MM.1S (cell line): ENCODE data around the gene MLC1.

Experiments
- DNase-seq: peaks from one replicate; pipeline ENCODE4 v3.0.0-alpha.2; 2015
- H2AFZ ChIP-seq: fragments of 300-600 bp; sonication (generic); 2 replicates; pipeline ENCODE4 v1.6.0; 2016; ENCODE audit warnings: antibody characterized with exemption, low read length
- H3F3A ChIP-seq: fragments of 300-600 bp; sonication (generic); 2 replicates; pipeline ENCODE4 v1.6.1; 2016; ENCODE audit warnings: mild to moderate bottlenecking, antibody characterized with exemption, low read length, moderate library complexity, mixed read lengths; ENCODE audit not compliant: insufficient read depth
- H3K27ac ChIP-seq: fragments of 300-600 bp; sonication (generic); 2 replicates; pipeline ENCODE4 v1.5.1; 2016; ENCODE audit warnings: mild to moderate bottlenecking, low read length
- H3K27me3 ChIP-seq: fragments of 300-600 bp; sonication (generic); replicated peaks from 2 replicates; pipeline ENCODE4 v1.6.0; 2016; ENCODE audit warnings: low read length; ENCODE audit not compliant: insufficient read depth
- H3K36me3 ChIP-seq: fragments of 300-600 bp; sonication (generic); replicated peaks from 2 replicates; pipeline ENCODE4 v1.6.1; 2016; ENCODE audit warnings: mild to moderate bottlenecking, low read length, mixed read lengths; ENCODE audit not compliant: insufficient read depth
- H3K4me1 ChIP-seq: fragments of 300-600 bp; sonication (generic); 2 replicates; pipeline ENCODE4 v1.6.1; 2016; ENCODE audit warnings: low read length, mixed read lengths
- H3K4me2 ChIP-seq: fragments of 300-600 bp; sonication (generic); 2 replicates; pipeline ENCODE4 v1.6.0; 2016; ENCODE audit warnings: low read depth, low read length
- H3K4me3 ChIP-seq: fragments of 300-600 bp; sonication (generic); 2 replicates; pipeline ENCODE4 v1.5.1; 2016; ENCODE audit warnings: low read length, mixed read lengths
- H3K79me2 ChIP-seq: fragments of 300-600 bp; sonication (generic); 2 replicates; pipeline ENCODE4 v1.6.1; 2016; ENCODE audit warnings: mixed run types, low read length, mixed read lengths
- H3K9ac ChIP-seq: fragments of 300-600 bp; sonication (generic); 2 replicates; pipeline ENCODE4 v1.6.1; 2016; ENCODE audit warnings: low read length, mixed read lengths
- H3K9me2 ChIP-seq: fragments of 300-600 bp; sonication (generic); replicated peaks from 2 replicates; pipeline ENCODE4 v1.6.1; 2016; ENCODE audit warnings: mild to moderate bottlenecking, low read length, mixed read lengths; ENCODE audit not compliant: insufficient read depth
- H3K9me3 ChIP-seq: fragments of 300-600 bp; sonication (generic); replicated peaks from 2 replicates; pipeline ENCODE4 v1.6.1; 2016; ENCODE audit warnings: mild to moderate bottlenecking, low read length, mixed read lengths; ENCODE audit not compliant: insufficient read depth
- H4K20me1 ChIP-seq: fragments of 300-600 bp; sonication (generic); 2 replicates; pipeline ENCODE4 v1.6.1; 2016; ENCODE audit warnings: mild to moderate bottlenecking, low read length, moderate library complexity, mixed read lengths; ENCODE audit not compliant: insufficient read depth
- EZH2 ChIP-seq: fragments of 300-600 bp; sonication (generic); optimal IDR thresholded peaks from 2 replicates; pipeline ENCODE3; 2017; ENCODE audit warnings: low read depth, mild to moderate bottlenecking, antibody characterized with exemption, low read length, mixed read lengths
- EZH2phosphoT487 ChIP-seq: fragments of 300-600 bp; sonication (generic); IDR thresholded peaks from 2 replicates; pipeline ENCODE4 v1.6.1; 2018; ENCODE audit warnings: antibody characterized with exemption, low read length
- TF ChIP-seq, protein P1 (sequence below): fragments of 300-600 bp; sonication (generic); IDR thresholded peaks from 2 replicates; pipeline ENCODE4 v1.5.1; 2016; ENCODE audit warnings: antibody characterized with exemption, low read length, mixed read lengths

The MLC1 gene

DNA sequence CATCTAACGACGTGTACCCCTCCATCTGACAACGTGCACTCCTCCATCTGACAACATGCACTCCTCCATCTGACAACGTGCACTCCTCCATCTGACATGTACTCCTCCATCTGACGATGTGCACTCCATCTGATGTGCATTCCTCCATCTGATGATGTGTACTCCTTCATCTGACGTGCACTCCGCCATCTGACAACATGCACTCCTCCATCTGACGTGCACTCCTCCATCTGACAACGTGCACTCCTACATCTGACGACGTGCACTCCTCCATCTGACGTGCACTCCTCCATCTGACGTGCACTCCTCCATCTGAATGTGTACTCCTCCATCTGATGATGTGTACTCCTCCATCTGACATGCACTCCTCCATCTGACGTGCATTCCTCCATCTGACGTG is 64.6 kb downstream of the MLC1 start:
- TF ChIP-seq EZH2: no peak
- TF ChIP-seq, protein P1, sequence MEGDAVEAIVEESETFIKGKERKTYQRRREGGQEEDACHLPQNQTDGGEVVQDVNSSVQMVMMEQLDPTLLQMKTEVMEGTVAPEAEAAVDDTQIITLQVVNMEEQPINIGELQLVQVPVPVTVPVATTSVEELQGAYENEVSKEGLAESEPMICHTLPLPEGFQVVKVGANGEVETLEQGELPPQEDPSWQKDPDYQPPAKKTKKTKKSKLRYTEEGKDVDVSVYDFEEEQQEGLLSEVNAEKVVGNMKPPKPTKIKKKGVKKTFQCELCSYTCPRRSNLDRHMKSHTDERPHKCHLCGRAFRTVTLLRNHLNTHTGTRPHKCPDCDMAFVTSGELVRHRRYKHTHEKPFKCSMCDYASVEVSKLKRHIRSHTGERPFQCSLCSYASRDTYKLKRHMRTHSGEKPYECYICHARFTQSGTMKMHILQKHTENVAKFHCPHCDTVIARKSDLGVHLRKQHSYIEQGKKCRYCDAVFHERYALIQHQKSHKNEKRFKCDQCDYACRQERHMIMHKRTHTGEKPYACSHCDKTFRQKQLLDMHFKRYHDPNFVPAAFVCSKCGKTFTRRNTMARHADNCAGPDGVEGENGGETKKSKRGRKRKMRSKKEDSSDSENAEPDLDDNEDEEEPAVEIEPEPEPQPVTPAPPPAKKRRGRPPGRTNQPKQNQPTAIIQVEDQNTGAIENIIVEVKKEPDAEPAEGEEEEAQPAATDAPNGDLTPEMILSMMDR: no peak
- no peak for TF ChIP-seq EZH2phosphoT487
- Histone ChIP-seq H4K20me1 (no peaks in the 10 kb centered on the region), H3K9me3 (no peaks in the 10 kb centered on the region), H3F3A (no peaks in the 10 kb centered on the region), H3K4me1 (no peaks in the 10 kb centered on the region), H3K79me2 (no peaks in the 10 kb centered on the region), H3K27ac (no peak overlapping the region), H3K9me2 (no peaks in the 10 kb centered on the region), H3K4me3 (no peak overlapping the region), H2AFZ (no peak overlapping the region), H3K9ac (no peak overlapping the region), H3K4me2 (no peak overlapping the region), H3K36me3 (no peaks in the 10 kb centered on the region), H3K27me3 (peaks cover 74% of the 10 kb centered on the region)
- DNase-seq: no peak

DNA sequence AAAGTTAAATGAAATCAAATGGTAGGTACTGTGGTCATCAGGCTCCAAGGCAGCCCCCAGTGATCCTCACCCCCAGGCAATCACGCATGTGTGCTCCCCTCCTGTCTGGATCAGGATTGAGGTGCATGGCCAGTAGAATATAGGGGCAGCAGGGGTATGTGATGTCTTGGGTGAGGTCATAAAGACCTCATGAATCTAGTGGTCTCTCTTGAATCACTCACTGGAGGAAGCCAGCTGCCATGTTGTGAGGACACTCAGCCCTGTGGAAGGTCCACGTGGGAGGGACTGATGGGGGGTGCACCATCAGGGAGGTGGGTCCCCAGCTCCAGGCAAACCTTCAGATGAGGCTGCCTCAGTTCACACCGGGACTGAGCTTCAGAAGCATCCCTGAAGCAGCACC is 65.9 kb downstream of the MLC1 start:
- H3K9me2 ChIP-seq: no peaks in the 10 kb centered on the region
- H3K79me2 ChIP-seq: no peaks in the 10 kb centered on the region
- H3K9me3 ChIP-seq: no peaks in the 10 kb centered on the region
- H2AFZ ChIP-seq: no peak overlapping the region
- H3K9ac ChIP-seq: no peak overlapping the region
- no peaks in the 10 kb centered on the region for H3K4me1 ChIP-seq
- no peak overlapping the region for H3K27ac ChIP-seq
- H3F3A ChIP-seq: no peaks in the 10 kb centered on the region
- DNase-seq: no peak
- no peak overlapping the region for H3K4me3 ChIP-seq
- no peaks in the 10 kb centered on the region for H3K36me3 ChIP-seq
- peaks cover 69% of the 10 kb centered on the region for H3K27me3 ChIP-seq
- no peak for TF ChIP-seq EZH2phosphoT487
- no peak for TF ChIP-seq EZH2
- TF ChIP-seq, protein P1: no peak
- H3K4me2 ChIP-seq: no peak overlapping the region
- H4K20me1 ChIP-seq: no peaks in the 10 kb centered on the region

DNA sequence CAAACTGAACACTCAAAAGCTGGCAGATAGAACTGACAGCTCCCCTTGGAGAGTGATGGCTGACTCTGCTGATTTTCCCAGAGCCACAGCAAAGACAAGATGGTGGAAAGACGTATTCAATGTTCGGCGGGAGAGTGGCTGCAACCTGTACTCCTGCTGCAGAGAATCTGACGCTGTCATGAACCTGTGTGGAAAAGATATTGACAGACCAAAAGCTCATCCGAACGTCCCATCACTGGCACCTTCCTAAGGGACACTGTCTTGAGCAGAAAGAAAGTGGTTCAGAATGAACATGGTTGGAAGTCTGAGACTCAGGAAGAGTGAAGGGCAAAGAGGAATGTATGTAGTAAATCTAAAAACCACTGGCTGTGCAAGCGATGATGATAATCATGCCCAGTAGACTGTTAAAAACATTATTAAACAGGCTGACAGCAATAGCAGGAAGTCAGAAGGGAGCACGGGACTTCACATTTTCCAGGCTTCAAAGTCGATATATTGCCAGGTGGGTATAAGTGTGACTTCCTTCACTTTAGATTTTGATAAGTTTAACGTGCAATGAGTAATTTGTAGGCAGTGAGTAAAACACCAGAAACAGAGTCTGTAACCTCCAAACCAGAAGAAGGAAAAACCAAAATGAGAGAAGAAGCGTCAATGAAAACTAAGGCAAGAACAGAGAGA is 66.5 kb downstream of the MLC1 start:
- H3K79me2 ChIP-seq: no peaks in the 10 kb centered on the region
- H3K4me1 ChIP-seq: no peaks in the 10 kb centered on the region
- H3K9me3 ChIP-seq: no peaks in the 10 kb centered on the region
- no peaks in the 10 kb centered on the region for H3F3A ChIP-seq
- TF ChIP-seq, protein P1: no peak
- TF ChIP-seq EZH2phosphoT487: no peak
- no peak for TF ChIP-seq EZH2
- DNase-seq: no peak
- H3K27me3 ChIP-seq: peaks cover 69% of the 10 kb centered on the region
- H3K4me2 ChIP-seq: no peak overlapping the region
- no peak overlapping the region for H3K9ac ChIP-seq
- no peaks in the 10 kb centered on the region for H3K9me2 ChIP-seq
- no peaks in the 10 kb centered on the region for H3K36me3 ChIP-seq
- no peaks in the 10 kb centered on the region for H4K20me1 ChIP-seq
- H3K27ac ChIP-seq: no peak overlapping the region
- no peak overlapping the region for H2AFZ ChIP-seq
- H3K4me3 ChIP-seq: no peak overlapping the region
